ENCODE results near the gene ID4.

The ID4 gene

DNA sequence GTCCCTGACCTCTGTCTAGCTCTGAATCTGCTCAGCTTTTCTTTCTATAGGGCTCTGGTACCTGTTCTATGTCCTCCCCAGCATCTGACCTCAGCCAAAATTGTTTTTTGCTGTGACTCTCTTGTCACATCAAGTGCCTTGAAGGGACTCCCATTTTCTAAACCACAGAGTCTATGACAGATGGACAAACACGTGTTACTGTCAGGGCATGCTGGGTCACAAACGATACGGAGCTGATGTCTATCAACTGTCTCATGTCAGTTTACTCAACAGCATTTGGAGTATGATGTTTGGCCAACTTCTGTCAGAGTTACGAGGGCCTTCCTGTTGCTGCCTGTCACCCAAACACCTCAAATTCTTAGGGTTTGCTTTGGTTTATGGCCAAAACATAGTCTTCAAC is 20.5 kb downstream of the ID4 start:
- no peak for DNase-seq (ENCODE audit: low read depth, low spot score)

DNA sequence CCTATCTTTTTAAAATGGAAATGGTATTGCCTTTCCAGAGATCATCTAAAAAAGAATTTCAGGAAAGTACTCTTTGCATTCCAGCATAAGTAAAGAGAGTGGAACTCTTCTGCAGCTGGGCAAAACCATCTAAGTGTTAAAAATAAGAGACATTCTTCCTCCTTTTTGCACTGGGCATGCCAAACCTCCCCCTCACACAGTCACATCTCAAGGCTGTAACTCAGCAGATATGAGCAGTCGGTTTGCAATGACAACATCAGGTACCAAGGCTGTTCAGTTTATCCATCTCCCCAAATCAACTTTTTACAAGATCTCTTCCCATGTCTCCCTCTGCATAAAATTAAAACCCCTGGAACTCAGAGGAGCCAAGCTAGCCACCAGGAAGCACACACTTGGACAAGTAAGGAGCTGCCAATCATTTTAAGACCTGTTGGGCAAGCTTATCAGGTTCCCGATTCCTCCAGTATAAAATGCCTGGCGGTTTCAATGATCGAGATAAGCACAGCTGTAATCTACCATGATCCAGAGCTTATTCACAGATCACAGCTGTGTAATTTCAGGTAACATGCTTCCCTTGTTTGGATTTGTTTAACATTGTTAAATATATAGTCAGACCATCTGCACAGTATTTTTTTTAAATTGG is 23.2 kb downstream of the ID4 start:
- no peak for DNase-seq (ENCODE audit: low read depth, low spot score)

DNA sequence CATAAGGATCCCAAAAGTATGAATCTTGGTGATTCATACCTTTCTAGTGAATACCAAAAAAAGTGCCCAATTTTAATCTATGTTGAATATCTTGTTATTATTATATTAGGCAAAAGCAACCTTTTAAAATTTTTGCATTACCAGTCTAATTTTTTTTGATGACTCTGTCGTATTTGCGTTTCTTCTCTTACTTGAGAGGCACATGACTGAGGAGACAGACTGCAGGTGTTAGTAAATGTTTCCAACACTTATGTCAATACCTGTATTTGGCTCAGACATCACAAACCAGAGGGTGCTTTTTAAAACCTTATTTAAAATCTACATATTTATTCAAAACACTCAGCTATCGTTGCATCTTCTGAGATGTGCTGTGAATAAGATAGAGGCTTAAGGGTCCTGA is 27.1 kb downstream of the ID4 start:
- no peak for DNase-seq (ENCODE audit: low read depth, low spot score)

DNA sequence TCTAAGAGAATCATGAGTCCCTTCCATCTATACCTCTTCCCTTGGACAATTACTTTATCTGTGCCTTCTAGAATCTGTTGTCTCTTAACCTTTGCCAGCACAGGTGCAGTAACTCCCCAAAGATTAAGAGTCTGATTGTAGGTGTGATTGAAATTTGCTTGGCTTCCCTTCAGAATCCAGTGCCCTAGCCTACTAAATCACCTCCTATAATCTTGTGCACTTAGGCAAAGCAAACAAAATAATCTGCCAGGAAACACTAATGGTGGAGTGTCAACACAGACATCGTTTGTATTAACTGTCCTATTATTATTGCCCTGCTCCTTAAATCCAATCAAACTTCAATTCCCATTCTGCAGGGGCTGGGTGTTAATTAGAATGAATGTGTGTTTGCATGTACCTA is 28.0 kb downstream of the ID4 start:
- DNase-seq (ENCODE audit: low read depth, low spot score) = no peak

DNA sequence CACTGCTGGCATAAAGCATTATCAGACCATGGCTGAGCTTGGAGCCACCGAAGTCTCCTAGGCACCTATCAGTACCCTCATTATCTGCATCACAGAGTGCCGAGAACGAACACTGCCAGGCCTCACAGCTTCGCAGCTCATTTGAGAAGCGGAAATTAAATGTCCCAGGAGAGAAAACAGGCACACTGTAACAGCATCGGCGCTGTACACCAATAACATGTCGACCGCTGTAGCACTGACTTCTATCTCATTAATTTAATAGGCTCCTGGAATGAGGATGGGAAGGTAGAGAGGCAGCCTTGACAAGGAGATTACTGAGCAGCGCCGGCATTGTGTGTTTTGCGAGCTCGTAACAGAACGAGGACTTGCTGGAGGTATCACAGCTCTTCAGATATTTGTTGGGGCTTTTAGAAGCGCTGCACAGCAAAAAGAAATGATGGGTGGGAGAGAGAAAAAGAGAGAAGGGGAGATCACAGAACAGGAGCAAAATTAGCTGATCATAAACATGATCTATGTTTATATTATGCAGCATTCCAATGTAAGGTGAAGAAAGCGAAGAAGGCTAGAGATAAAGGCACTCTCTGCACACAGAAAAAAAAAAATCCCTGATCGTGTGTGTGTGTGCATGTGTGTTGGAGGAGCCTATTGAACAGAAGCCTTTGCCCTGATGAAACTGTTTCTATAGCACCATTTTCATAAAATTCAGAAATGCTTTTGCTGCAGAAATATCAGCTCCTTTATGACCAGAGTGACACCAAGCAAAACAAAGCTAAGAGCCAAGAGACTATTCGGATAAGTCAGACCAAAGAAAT is 29.2 kb downstream of the ID4 start:
- no peak for DNase-seq (ENCODE audit: low read depth, low spot score)

DNA sequence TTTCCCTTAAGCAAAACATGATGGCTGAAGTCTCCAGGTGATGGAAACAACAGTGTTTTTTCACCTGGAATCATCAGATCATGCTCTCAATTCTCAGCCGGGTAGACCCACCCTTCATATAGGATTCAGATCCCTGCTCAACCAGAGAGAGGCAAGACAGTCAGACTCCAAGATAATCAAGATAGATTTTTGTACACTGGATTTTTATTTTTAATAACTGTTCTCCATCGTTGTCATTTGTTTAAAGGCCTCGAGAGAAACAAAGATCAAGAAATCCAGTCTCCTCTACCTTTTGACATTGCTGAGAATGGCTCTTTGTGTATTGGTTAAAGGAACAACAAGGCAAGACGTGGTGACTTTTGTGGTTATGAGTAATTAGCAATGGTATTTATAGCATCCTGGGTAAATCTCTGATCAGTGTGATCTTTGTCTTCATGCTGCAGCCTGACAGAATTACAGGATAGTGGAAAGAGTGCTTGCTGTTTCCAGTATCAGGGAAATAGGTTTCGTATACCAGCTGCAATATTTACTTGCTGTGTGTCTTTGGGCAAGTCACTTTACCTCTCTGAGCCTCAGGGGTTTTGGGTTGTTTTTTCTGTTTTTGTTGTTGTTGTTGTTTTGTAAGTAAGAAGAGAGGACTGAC is 29.9 kb downstream of the ID4 start:
- DNase-seq (ENCODE audit: low read depth, low spot score) = no peak

GRCh38 chr6:19869464-19869863 is 32.3 kb downstream of the ID4 start:
- DNase-seq (ENCODE audit: low read depth, low spot score) = no peak

DNA sequence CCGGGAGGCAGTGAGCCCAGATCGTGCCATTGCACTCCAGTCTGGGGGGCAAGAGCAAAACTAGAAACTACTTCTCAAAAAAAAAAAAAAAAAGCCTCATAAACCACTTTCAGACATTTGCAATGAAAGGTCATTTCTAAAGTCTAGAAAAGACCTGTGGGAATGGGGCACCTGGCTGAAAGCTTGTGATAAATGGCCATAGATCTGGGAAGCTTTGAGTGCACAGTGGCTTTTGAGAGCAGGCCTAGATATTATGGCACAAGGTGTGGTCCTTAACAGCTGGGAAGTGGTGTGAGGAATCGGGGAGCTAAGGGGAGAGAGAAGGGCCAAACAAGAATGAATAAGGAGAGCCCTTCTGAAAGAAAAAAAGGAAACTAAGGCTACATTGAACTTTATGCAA is 33.2 kb downstream of the ID4 start:
- no peak for DNase-seq (ENCODE audit: low read depth, low spot score)

- no peak for DNase-seq (ENCODE audit: low read depth, low spot score)
Measured at GRCh38 chr6:19873031-19873430, 35.9 kb downstream of the ID4 start.

DNA sequence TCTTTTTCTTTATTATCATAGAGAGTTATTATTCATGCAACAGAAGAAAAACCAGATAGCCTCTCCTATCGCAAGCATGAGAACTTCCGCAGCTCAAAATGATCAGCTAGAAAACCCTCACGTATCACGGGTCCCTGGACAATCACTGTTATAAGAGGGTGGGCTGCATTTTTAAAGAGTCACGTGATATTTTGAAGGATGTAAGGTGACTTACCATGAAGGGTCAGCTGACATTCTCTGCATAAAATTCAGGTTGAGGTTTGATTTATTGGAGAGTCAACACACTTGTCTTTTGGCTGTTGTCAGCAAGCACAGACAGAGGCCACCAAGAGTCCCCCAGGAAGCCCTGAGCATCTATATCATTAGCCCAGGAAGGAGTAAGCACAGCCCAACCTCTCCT is 39.5 kb downstream of the ID4 start:
- DNase-seq (ENCODE audit: low read depth, low spot score) = no peak

GRCh38 chr6:19879663-19880062 is 42.5 kb downstream of the ID4 start:
- DNase-seq (ENCODE audit: low read depth, low spot score) = no peak

- no peak for DNase-seq (ENCODE audit: low read depth, low spot score)
Measured at GRCh38 chr6:19880066-19880465, 42.9 kb downstream of the ID4 start.

GRCh38 chr6:19891451-19891850 is 54.3 kb downstream of the ID4 start:
- no peak for DNase-seq (ENCODE audit: low read depth, low spot score)

All from brain pericyte (primary cell).